Spleen (tissue), 11 donors: ENCODE data around the gene SLC39A11. TPM values are rescaled to one million over a fixed set of nuclear protein-coding genes. Genes with fewer than 3 reads are reported as not detected.

ENCODE experiments used
- DNase-seq: peaks from one replicate; pipeline ENCODE4 v3.0.0-alpha.2; 2020
- H3K27ac ChIP-seq, 8 donors: fragments of 200-600 bp; sonication (generic) in 7 of 8; 1 replicate in 4 of 8; 2 replicates in 4 of 8; pipeline versions ENCODE4 v1.5.0 to v1.8.0; 2016 to 2021; ENCODE audit warnings: inconsistent platforms in 4 of 8, mild to moderate bottlenecking in 4 of 8, moderate library complexity in 1 of 8
- H3K27me3 ChIP-seq, 7 donors: fragments of 200-600 bp; sonication (generic) in 6 of 7; replicated peaks in 1 of 7; 1 replicate in 4 of 7; 2 replicates in 3 of 7; pipeline versions ENCODE4 v1.5.0 to v1.8.0; 2016 to 2021; ENCODE audit warnings: inconsistent platforms in 3 of 7, mild to moderate bottlenecking in 1 of 7
- H3K36me3 ChIP-seq, 6 donors: fragments of 200-600 bp; sonication (generic) in 5 of 6; 1 replicate in 4 of 6; 2 replicates in 2 of 6; pipeline versions ENCODE4 v1.5.0 to v1.8.0; 2016 to 2021; ENCODE audit warnings: inconsistent platforms in 2 of 6
- H3K4me1 ChIP-seq, 6 donors: fragments of 200-600 bp; sonication (generic) in 5 of 6; 1 replicate in 3 of 6; 2 replicates in 3 of 6; pipeline versions ENCODE4 v1.5.0 to v1.8.0; 2016 to 2021; ENCODE audit warnings: inconsistent platforms in 3 of 6
- H3K4me3 ChIP-seq, 8 donors: fragments of 200-600 bp; sonication (generic) in 7 of 8; 1 replicate in 4 of 8; 2 replicates in 4 of 8; pipeline versions ENCODE4 v1.5.0 to v1.8.0; 2016 to 2021; ENCODE audit warnings: inconsistent platforms in 4 of 8, mild to moderate bottlenecking in 4 of 8, moderate library complexity in 2 of 8
- H3K9me3 ChIP-seq, 8 donors: fragments of 200-600 bp; sonication (generic) in 7 of 8; 1 replicate in 4 of 8; 2 replicates in 4 of 8; pipeline versions ENCODE4 v1.5.0 to v1.8.0; 2016 to 2021; ENCODE audit warnings: inconsistent platforms in 4 of 8
- CTCF ChIP-seq, 11 experiments: fragments of 200-600 bp in 7 of 11; fragments of 450-650 bp in 4 of 11; sonication (generic) in 4 of 11; IDR thresholded peaks in 8 of 11; conservative IDR thresholded peaks in 3 of 11; 1 replicate in 7 of 11; 2 replicates in 4 of 11; pipeline versions ENCODE4 v1.4.0 to v1.8.0; 2016 to 2021; ENCODE audit warnings: antibody characterized with exemption in 11 of 11, inconsistent platforms in 4 of 11, mild to moderate bottlenecking in 1 of 11
- POLR2A ChIP-seq, 3 donors: fragments of 450-650 bp; IDR thresholded peaks; one replicate each; pipeline ENCODE4 v1.5.1; 2017; ENCODE audit warnings: antibody characterized with exemption in 3 of 3, mild to moderate bottlenecking in 1 of 3
- POLR2AphosphoS5 ChIP-seq, 3 donors: sonication (generic); formaldehyde crosslinking; IDR thresholded peaks; one replicate each; pipeline ENCODE4 v1.5.1; 2017; ENCODE audit warnings: antibody characterized with exemption in 3 of 3
- WGBS, 5 donors: extraction: QIAGEN DNeasy Blood & Tissue Kit in 3 of 5; methylation state at CpG; one replicate each; pipeline versions ENCODE4 v1.1.5 to v1.1.7; 2013 to 2018; 5-methylcytosine and 5-hydroxymethylcytosine counted together
- intact Hi-C: fragments of 100-400 bp; cut with DNase I; formaldehyde crosslinking; loops from one replicate; pipeline ENCODE4 v1.15.0; 2023; ENCODE audit warnings: low total_unique reads
- polyA plus RNA-seq, 3 donors: library from polyadenylated mRNA; stranded (reverse); fragments of 200-250 nt; gene quantifications; one replicate each; pipeline ENCODE4 v1.2.1, GENCODE V29; 2013
- total RNA-seq, 7 donors: library from RNA; depleted of rRNA in 3 of 7; stranded (reverse); fragments of >200 nt in 3 of 7; fragmentation: NEBNext Ultra II Directional in 4 of 7; extraction: Animal tissue kit (Norgen Biotek cat#: 25700) in 4 of 7; gene quantifications; one replicate each; pipeline versions ENCODE4 v1.1.0 to v1.2.1, GENCODE V29; 2016 to 2021
- donor health status: healthy with polysubstance abuse.
- donor health status: DM: no; HTN: no; CAD: no; lungs with moderate emphysema.
- donor health status: DM: no; HTN: no; CAD: no.
- donor health status: Bipolar disorder and iron deficiency.
- donor health status: healthy.
- donor health status: DM: no; HTN: no; CAD: no.
- donor health status: DM: yes; HTN: yes; CAD: no.

SLC39A11 gene
- total and polyA plus RNA-seq, 10 donors, result 4.1 to 45.2 (median 27.8) TPM

DNA sequence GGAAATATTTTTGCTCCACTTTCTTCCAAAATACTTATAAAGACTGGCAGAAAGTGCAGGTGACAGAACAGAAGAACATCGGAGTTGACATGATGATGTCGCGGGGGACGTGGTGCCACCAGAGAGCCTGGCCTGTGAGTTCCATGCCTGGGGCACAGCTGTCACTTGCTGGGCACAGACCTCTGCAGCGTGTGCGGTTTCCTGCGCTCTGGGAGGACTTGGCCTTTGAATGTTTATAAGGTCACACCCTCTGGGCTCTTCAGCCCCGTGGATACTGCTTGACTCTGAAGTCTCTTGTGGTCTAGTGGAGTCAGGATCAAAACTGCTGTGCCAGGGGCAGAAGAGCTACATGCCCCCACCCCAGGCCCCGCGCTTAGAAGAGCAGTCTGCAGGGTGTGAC, 357.9 kb downstream of the SLC39A11 start:
- intact Hi-C loops, result no loop called here
- no peak overlapping the region for H3K4me3 ChIP-seq
- no peaks in the 10 kb centered on the region for H3K27me3 ChIP-seq
- DNase-seq, result no peak
- WGBS, 5 donors, result 86 to 91% (median 87%) methylated on average over 10 of the region's 10 CpGs
- TF ChIP-seq POLR2AphosphoS5 (IDR thresholded peaks at IDR 0.05), result no peak
- no peak for TF ChIP-seq POLR2A (IDR thresholded peaks at IDR 0.05)
- no peak for TF ChIP-seq CTCF (IDR thresholded peaks at IDR 0.05 in 8 of 11, conservative IDR thresholded peaks at IDR 0.05 in 3 of 11)
- H3K9me3 ChIP-seq, result no peaks in the 10 kb centered on the region
- H3K27ac ChIP-seq, result no peak overlapping the region
- no peaks in the 10 kb centered on the region for H3K4me1 ChIP-seq
- peaks cover 0 to 72% (median 11%) of the 10 kb centered on the region in 6 donors for H3K36me3 ChIP-seq

DNA sequence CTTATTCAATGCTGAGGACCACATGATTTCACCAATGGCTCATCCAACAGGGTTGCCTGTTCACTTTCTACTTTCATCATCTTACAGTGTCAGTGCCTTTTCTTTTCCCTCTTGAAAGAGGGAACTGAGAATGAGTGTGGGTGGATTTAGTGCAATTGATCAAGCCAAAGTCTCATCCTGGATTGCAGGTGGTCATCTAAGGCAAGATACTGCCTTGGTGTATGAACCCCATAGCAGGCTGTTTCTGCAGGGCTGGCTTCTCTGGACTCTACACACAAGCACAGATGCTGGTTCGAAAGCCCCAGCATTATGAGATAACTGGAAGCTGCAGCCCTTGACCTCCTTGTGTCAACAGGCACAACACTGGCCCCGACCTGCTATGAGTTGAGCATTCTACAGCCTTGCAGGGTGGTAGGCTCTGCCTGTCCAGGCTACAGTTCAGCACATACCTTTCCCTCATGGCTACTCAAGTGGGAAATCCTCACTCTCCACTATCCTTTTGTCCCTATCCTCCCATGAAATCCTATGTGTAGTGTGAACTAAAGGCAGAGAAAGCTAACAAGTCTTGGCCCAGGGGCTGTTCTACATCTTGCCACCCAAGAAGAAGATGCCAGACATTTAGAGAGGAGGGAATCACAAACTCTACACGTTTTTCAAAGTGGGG, 358.7 kb downstream of the SLC39A11 start:
- Histone ChIP-seq H3K4me3 (no peak overlapping the region), H3K27me3 (no peaks in the 10 kb centered on the region), H3K9me3 (no peaks in the 10 kb centered on the region), H3K27ac (no peak overlapping the region), H3K4me1 (no peaks in the 10 kb centered on the region), H3K36me3 (peaks cover 0 to 66% (median 11%) of the 10 kb centered on the region in 6 donors)
- DNase-seq, result no peak
- WGBS, 5 donors, result 77 to 87% (median 78%) methylated on average over 3 of the region's 3 CpGs
- intact Hi-C loops, result no loop called here
- no peak for TF ChIP-seq POLR2A (IDR thresholded peaks at IDR 0.05)
- TF ChIP-seq POLR2AphosphoS5 (IDR thresholded peaks at IDR 0.05), result no peak
- TF ChIP-seq CTCF (IDR thresholded peaks at IDR 0.05 in 8 of 11, conservative IDR thresholded peaks at IDR 0.05 in 3 of 11), result no peak

- H3K27me3 ChIP-seq, result no peaks in the 10 kb centered on the region
- peaks cover 0 to 59% (median 11%) of the 10 kb centered on the region in 6 donors for H3K36me3 ChIP-seq
- no peak for DNase-seq
- WGBS, 5 donors, result 88 to 93% (median 92%) methylated on average over 8 of the region's 8 CpGs
- no peak overlapping the region for H3K4me3 ChIP-seq
- H3K4me1 ChIP-seq, result peaks cover 0 to 5% (median 0%) of the 10 kb centered on the region in 6 donors
- intact Hi-C loops, result no loop called here
- no peak for TF ChIP-seq CTCF (IDR thresholded peaks at IDR 0.05 in 8 of 11, conservative IDR thresholded peaks at IDR 0.05 in 3 of 11)
- no peak for TF ChIP-seq POLR2AphosphoS5 (IDR thresholded peaks at IDR 0.05)
- TF ChIP-seq POLR2A (IDR thresholded peaks at IDR 0.05), result no peak
- H3K9me3 ChIP-seq, result no peaks in the 10 kb centered on the region
- no peak overlapping the region for H3K27ac ChIP-seq
These were observed 359.4 kb downstream of the SLC39A11 start for GRCh38 chr17:72732893-72733618.

DNA sequence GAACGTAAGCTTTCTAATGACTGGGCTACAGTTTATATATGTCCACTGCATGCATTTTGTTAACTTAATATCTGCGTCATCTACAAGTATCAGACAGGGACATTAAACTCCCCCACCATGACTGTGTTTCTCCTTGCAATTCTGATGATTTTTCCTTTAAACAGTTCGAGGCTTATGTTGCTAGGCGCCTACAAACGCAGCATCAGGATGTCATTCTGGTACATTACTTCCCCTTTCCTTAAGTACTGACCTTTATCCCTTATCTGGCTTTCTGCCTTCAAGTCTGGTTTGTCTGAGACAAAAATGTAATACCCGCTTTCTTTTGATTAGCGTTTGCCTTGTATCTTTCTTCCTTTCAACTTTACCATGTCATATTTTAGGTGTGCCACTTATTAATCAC, 362.4 kb downstream of the SLC39A11 start:
- no peaks in the 10 kb centered on the region for H3K9me3 ChIP-seq
- no peak overlapping the region for H3K4me3 ChIP-seq
- H3K27ac ChIP-seq, result no peak overlapping the region
- peaks cover 0 to 30% (median 3%) of the 10 kb centered on the region in 6 donors for H3K36me3 ChIP-seq
- intact Hi-C loops, result no loop called here
- H3K4me1 ChIP-seq, result peaks cover 5 to 31% (median 13%) of the 10 kb centered on the region in 6 donors
- no peak for DNase-seq
- TF ChIP-seq POLR2AphosphoS5 (IDR thresholded peaks at IDR 0.05) (no peak), POLR2A (IDR thresholded peaks at IDR 0.05) (no peak), CTCF (IDR thresholded peaks at IDR 0.05 in 8 of 11, conservative IDR thresholded peaks at IDR 0.05 in 3 of 11) (no peak)
- no peaks in the 10 kb centered on the region for H3K27me3 ChIP-seq
- WGBS, 5 donors, result 41 to 57% (median 54%) methylated on average over 7 of the region's 7 CpGs
